GM18502 (cell line): ENCODE measurements around the gene RASGRP3.
A peak's percentile ranks its signal among the peaks of the same experiment; 100 is the strongest.
"Not testable (repeated sequence)": the region's sequence is repeated elsewhere in the genome, so short reads cannot be mapped to it uniquely, and the experiment has no call there.

Experiments
- ATAC-seq: cut with Tn5 transposase; IDR thresholded peaks from one replicate; pipeline ENCODE4 v1.9.1; 2021; ENCODE audit warnings: mild to moderate bottlenecking; ENCODE audit not compliant: unreplicated experiment, poor library complexity

The RASGRP3 gene

GRCh38 chr2:33453905-33454479, 22.5 kb upstream of the RASGRP3 start:
- no peak for ATAC-seq

GRCh38 chr2:33457556-33458247, 18.7 kb upstream of the RASGRP3 start:
- peak; percentile 94 for ATAC-seq

GRCh38 chr2:33458248-33458819, 18.1 kb upstream of the RASGRP3 start:
- peak; percentile 18 for ATAC-seq

GRCh38 chr2:33459745-33460144, 16.7 kb upstream of the RASGRP3 start:
- no peak for ATAC-seq

- not testable (repeated sequence) for ATAC-seq
These were observed 13.9 kb upstream of the RASGRP3 start for GRCh38 chr2:33462512-33462911.

GRCh38 chr2:33467413-33467812, 9.0 kb upstream of the RASGRP3 start:
- no peak for ATAC-seq

GRCh38 chr2:33469238-33469637, 7.2 kb upstream of the RASGRP3 start:
- ATAC-seq, result no peak

GRCh38 chr2:33475224-33476130, 972 bp upstream of the RASGRP3 start:
- ATAC-seq, result peak; percentile 47

GRCh38 chr2:33476793-33477190, 343 bp downstream of the RASGRP3 start:
- ATAC-seq, result no peak

- ATAC-seq, result peak; percentile 33
These were observed 1.3 kb downstream of the RASGRP3 start for GRCh38 chr2:33477473-33478468.

GRCh38 chr2:33478968-33479731, 2.7 kb downstream of the RASGRP3 start:
- ATAC-seq, result no peak

- no peak for ATAC-seq
These were observed 6.1 kb downstream of the RASGRP3 start for GRCh38 chr2:33482518-33482917.

- peak; percentile 32 for ATAC-seq
These were observed 7.7 kb downstream of the RASGRP3 start for GRCh38 chr2:33484042-33484621.

GRCh38 chr2:33485051-33485450, 8.6 kb downstream of the RASGRP3 start:
- no peak for ATAC-seq

GRCh38 chr2:33486544-33486943, 10.1 kb downstream of the RASGRP3 start:
- no peak for ATAC-seq

- peak; percentile 55 for ATAC-seq
These were observed 11.8 kb downstream of the RASGRP3 start for GRCh38 chr2:33488178-33488690.

GRCh38 chr2:33488715-33489540, 12.5 kb downstream of the RASGRP3 start:
- peak; percentile 44 for ATAC-seq
